Measurements from ENCODE around the gene LEFTY1. TPM values are rescaled to one million over a fixed set of nuclear protein-coding genes. Genes with fewer than 3 reads are reported as not detected.
"Not testable (repeated sequence)": the region's sequence is repeated elsewhere in the genome, so short reads cannot be mapped to it uniquely, and the experiment has no call there.

LEFTY1 gene
- total and polyA plus RNA-seq, 10 donors: 0.06 to 0.95 (median 0.34) TPM; not detected in 3

DNA sequence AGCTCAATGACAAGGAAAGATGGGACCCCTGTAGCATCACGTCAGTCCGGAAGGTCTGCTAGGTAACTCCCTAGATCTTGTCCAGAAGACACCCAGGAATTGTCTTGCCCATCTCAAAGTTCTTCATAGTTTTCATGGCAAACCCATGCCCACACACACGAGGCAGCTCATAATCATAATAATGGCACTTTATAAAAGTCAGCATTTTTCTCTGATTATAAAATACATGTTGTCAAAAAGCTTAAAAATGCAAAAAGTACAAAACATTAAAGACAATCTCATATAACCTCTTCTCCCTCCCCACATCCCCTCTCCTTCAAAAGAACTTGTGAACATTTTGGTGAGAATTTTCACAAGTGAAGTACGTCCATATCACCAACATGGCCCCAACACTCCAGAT lies 48.2 kb downstream of the LEFTY1 start:
- Histone ChIP-seq H3K27ac (no peak overlapping the region), H3K4me3 (no peak overlapping the region), H3K9me3 (no peaks in the 10 kb centered on the region), H3K27me3 (replicated peaks in 1 of 7) (no peaks in the 10 kb centered on the region), H3K4me1 (peaks cover 0 to 32% (median 2%) of the 10 kb centered on the region in 6 donors), H3K36me3 (peaks cover 0 to 67% (median 10%) of the 10 kb centered on the region in 6 donors)
- TF ChIP-seq POLR2AphosphoS5 (IDR thresholded peaks at IDR 0.05) (no peak), POLR2A (IDR thresholded peaks at IDR 0.05) (no peak)
- TF ChIP-seq, protein P1, sequence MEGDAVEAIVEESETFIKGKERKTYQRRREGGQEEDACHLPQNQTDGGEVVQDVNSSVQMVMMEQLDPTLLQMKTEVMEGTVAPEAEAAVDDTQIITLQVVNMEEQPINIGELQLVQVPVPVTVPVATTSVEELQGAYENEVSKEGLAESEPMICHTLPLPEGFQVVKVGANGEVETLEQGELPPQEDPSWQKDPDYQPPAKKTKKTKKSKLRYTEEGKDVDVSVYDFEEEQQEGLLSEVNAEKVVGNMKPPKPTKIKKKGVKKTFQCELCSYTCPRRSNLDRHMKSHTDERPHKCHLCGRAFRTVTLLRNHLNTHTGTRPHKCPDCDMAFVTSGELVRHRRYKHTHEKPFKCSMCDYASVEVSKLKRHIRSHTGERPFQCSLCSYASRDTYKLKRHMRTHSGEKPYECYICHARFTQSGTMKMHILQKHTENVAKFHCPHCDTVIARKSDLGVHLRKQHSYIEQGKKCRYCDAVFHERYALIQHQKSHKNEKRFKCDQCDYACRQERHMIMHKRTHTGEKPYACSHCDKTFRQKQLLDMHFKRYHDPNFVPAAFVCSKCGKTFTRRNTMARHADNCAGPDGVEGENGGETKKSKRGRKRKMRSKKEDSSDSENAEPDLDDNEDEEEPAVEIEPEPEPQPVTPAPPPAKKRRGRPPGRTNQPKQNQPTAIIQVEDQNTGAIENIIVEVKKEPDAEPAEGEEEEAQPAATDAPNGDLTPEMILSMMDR (IDR thresholded peaks at IDR 0.05 in 8 of 11, conservative IDR thresholded peaks at IDR 0.05 in 3 of 11): no peak
- 87 to 91% (median 89%) methylated on average over 4 of the region's 4 CpGs for WGBS, 5 donors
- no peak for DNase-seq
- intact Hi-C loops (cut with DNase I; ENCODE audit: low total_unique reads): loop anchor here (10.0 kb wide), 1 partner anchor 64 kb away; no protein-coding TSS in a partner anchor

DNA sequence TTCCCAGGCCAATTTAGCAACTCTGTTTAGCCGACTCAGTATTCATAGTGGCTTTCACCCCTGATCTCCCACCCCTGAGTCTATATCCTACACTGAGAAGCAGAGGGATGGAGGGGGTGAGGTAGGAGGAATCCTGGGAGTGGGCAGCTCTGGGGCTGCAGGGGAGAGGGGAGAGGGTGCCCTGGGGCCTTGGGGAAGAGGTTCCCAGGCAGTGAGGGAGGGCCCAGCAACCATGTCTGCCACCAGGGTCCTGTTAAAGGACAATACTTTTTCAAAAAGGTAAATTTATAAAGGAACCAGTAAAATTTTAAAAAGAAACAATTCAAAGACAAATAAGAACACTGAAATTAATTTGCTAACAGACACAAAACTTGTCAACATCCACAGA lies 48.7 kb downstream of the LEFTY1 start:
- H3K4me3 ChIP-seq: no peak overlapping the region
- DNase-seq: peak; percentile 41
- 85 to 100% (median 95%) methylated on average over 1 of the region's 1 CpG for WGBS, 5 donors
- no peaks in the 10 kb centered on the region for H3K9me3 ChIP-seq
- TF ChIP-seq POLR2A (IDR thresholded peaks at IDR 0.05) (no peak), POLR2AphosphoS5 (IDR thresholded peaks at IDR 0.05) (no peak)
- TF ChIP-seq, protein P1 (IDR thresholded peaks at IDR 0.05 in 8 of 11, conservative IDR thresholded peaks at IDR 0.05 in 3 of 11): no peak
- H3K36me3 ChIP-seq: peaks cover 0 to 62% (median 8%) of the 10 kb centered on the region in 6 donors
- intact Hi-C loops (cut with DNase I; ENCODE audit: low total_unique reads): loop anchor here (10.0 kb wide), 1 partner anchor 65 kb away; no protein-coding TSS in a partner anchor
- H3K27me3 ChIP-seq (replicated peaks in 1 of 7): no peaks in the 10 kb centered on the region
- H3K27ac ChIP-seq: no peak overlapping the region
- H3K4me1 ChIP-seq: peaks cover 0 to 30% (median 0%) of the 10 kb centered on the region in 6 donors

DNA sequence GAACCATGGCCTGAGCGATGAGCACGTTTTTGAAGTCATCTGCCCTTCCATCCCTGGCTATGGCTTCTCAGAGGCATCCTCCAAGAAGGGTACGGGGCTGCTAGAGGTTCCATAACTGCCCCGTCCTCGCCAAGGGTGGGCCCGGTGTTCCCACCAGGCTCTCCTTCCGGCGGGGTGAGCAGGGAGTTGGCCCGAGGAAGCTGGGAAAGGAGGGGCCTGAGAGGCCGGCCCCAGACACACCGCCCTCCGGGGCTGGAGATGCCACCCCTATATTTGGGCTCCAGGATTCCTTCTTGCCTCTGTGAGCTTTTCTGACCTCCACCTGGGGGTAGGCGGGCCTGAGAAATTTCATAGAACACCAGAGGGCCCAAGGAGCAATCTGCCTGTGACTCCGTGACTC lies 50.2 kb downstream of the LEFTY1 start:
- intact Hi-C loops (cut with DNase I; ENCODE audit: low total_unique reads): no loop called here
- Histone ChIP-seq H3K27me3 (replicated peaks in 1 of 7) (no peaks in the 10 kb centered on the region), H3K4me3 (no peak overlapping the region), H3K27ac (no peak overlapping the region), H3K36me3 (peaks cover 0 to 48% (median 3%) of the 10 kb centered on the region in 6 donors), H3K9me3 (no peaks in the 10 kb centered on the region), H3K4me1 (peaks cover 0 to 39% (median 0%) of the 10 kb centered on the region in 6 donors)
- 88 to 93% (median 91%) methylated on average over 8 to 14 of the region's 14 CpGs for WGBS, 5 donors
- TF ChIP-seq POLR2AphosphoS5 (IDR thresholded peaks at IDR 0.05): peak in 2 of 3 donors; percentile 11 to 71
- TF ChIP-seq, protein P1 (IDR thresholded peaks at IDR 0.05 in 8 of 11, conservative IDR thresholded peaks at IDR 0.05 in 3 of 11): no peak
- no peak for DNase-seq

DNA sequence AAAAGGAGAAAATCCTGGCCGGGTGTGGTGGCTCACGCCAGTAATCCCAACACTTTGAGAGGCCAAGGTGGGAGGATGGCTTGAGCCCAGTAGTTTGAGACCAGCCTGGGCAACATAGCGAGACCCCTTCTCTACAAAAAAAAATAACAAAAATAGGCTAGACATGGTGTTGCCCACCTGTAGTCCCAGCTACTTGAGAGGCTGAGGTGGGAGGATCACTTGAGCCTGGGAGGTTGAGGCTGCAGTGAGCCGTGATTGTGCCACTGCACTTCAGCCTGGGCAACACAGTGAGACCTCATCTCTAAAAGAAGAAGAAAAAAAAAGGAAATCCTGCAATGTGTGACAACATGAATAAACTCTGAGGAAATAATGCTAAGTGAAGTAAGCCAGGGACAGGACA lies 52.6 kb downstream of the LEFTY1 start:
- DNase-seq: peak; percentile 7
- H3K27ac ChIP-seq; H3K9me3 ChIP-seq; H3K27me3 ChIP-seq (replicated peaks in 1 of 7); intact Hi-C loops (cut with DNase I; ENCODE audit: low total_unique reads); H3K4me3 ChIP-seq: not testable (repeated sequence)
- H3K4me1 ChIP-seq: peaks cover 0 to 23% (median 0%) of the 10 kb centered on the region in 6 donors
- H3K36me3 ChIP-seq: peaks cover 0 to 50% (median 5%) of the 10 kb centered on the region in 6 donors
- 86 to 91% (median 91%) methylated on average over 4 of the region's 4 CpGs for WGBS, 5 donors

Small RNA genes within 50 kb of the gene (microRNA-seq; reads per million reads assigned to microRNA genes)
- 0.28 to 2.2 (median 1.8) reads per million in 3 donors for gene MIR6741

Small RNA genes within 50 kb of the gene (small RNA-seq; reads per million reads assigned to genes)
- gene AL117348.1: 0 reads per million in 4 donors

Other genes with a start within 250 kb of the LEFTY1 start
- 10 to 100 TPM; 35.4 to 98.1 (median 55.4) TPM for gene ENAH, start 236.0 kb downstream of the LEFTY1 start, total RNA-seq
- 10 to 100 TPM in 1 of 3 donors, 1 to 10 TPM in 2; 5.1 to 17.8 (median 5.2) TPM for gene ENAH, start 236.0 kb downstream of the LEFTY1 start, polyA plus RNA-seq
- 100 to 1,000 TPM; 145 to 229 (median 159) TPM for gene SRP9, start 111.3 kb downstream of the LEFTY1 start, total RNA-seq
- gene SRP9, start 111.3 kb downstream of the LEFTY1 start, polyA plus RNA-seq: 100 to 1,000 TPM; 167 to 269 (median 210) TPM
- 10 to 100 TPM; 30.1 to 92.8 (median 81.4) TPM for gene EPHX1, start 79.0 kb downstream of the LEFTY1 start, total RNA-seq
- gene EPHX1, start 79.0 kb downstream of the LEFTY1 start, polyA plus RNA-seq: 10 to 100 TPM in 2 of 3 donors, 1 to 10 TPM in 1; 3.9 to 12.2 (median 10.7) TPM
- gene TMEM63A, start 6.8 kb downstream of the LEFTY1 start, total RNA-seq: 100 to 1,000 TPM in 5 of 7 donors, 10 to 100 TPM in 2; 93.9 to 143 (median 122) TPM
- 10 to 100 TPM; 15.0 to 47.4 (median 23.6) TPM for gene TMEM63A, start 6.8 kb downstream of the LEFTY1 start, polyA plus RNA-seq
- gene PYCR2, start 35.1 kb upstream of the LEFTY1 start, total RNA-seq: 10 to 100 TPM; 50.0 to 72.8 (median 67.6) TPM
- 10 to 100 TPM; 68.1 to 80.4 (median 79.9) TPM for gene PYCR2, start 35.1 kb upstream of the LEFTY1 start, polyA plus RNA-seq
- under 1 TPM in 3 of 7 donors, not detected in 4; 0.34 to 0.54 (median 0.37) TPM for gene LEFTY2, start 52.1 kb upstream of the LEFTY1 start, total RNA-seq
- under 1 TPM; 0.06 to 0.65 (median 0.11) TPM for gene LEFTY2, start 52.1 kb upstream of the LEFTY1 start, polyA plus RNA-seq
- 10 to 100 TPM; 18.4 to 23.6 (median 21.7) TPM for gene SDE2, start 110.2 kb upstream of the LEFTY1 start, total RNA-seq
- 1 to 10 TPM; 4.6 to 9.9 (median 5.6) TPM for gene SDE2, start 110.2 kb upstream of the LEFTY1 start, polyA plus RNA-seq
- gene H3-3A, start 173.6 kb upstream of the LEFTY1 start, total RNA-seq: 100 to 1,000 TPM; 362 to 685 (median 490) TPM
- gene H3-3A, start 173.6 kb upstream of the LEFTY1 start, polyA plus RNA-seq: 1,000 to 10,000 TPM in 1 of 3 donors, 100 to 1,000 TPM in 2; 837 to 1,089 (median 864) TPM